K562 (cell line): ENCODE measurements around the gene SPINT2.

ENCODE experiments used
- CTCF ChIP-seq, 3 experiments: IDR thresholded peaks in 2 of 3; conservative IDR thresholded peaks in 1 of 3; 2 replicates each; pipeline ENCODE4 v1.5.1; 2011 to 2012; ENCODE audit warnings: low read length in 3 of 3, mild to moderate bottlenecking in 3 of 3, control low read depth in 2 of 3, improper control_type of control experiment in 1 of 3, inconsistent platforms in 1 of 3, low read depth in 1 of 3, mixed read lengths in 1 of 3, moderate library complexity in 1 of 3; ENCODE audit not compliant: insufficient read depth in 2 of 3
- FOXM1 ChIP-seq, 2 experiments: fragments of 450-650 bp in 1 of 2; sonication (generic) in 1 of 2; formaldehyde crosslinking in 1 of 2; IDR thresholded peaks; 2 replicates each; pipeline versions ENCODE4 v1.6.1 to v1.9.0; 2017 to 2022; ENCODE audit warnings: low read depth in 2 of 2, mild to moderate bottlenecking in 2 of 2, missing genetic modification reagents in 1 of 2, moderate library complexity in 1 of 2
- HINFP ChIP-seq: fragments of 450-650 bp; conservative IDR thresholded peaks from 2 replicates; pipeline ENCODE4 v1.6.1; 2016; ENCODE audit warnings: missing genetic modification characterization, low read depth, mild to moderate bottlenecking, control low read depth, missing compliant biosample characterization
- ILF3 ChIP-seq: fragments of 450-650 bp; IDR thresholded peaks from 2 replicates; pipeline ENCODE4 v1.6.1; 2018; ENCODE audit warnings: antibody characterized with exemption, mild to moderate bottlenecking, moderate library complexity, borderline replicate concordance
- MCM5 ChIP-seq: fragments of 450-650 bp; IDR thresholded peaks from 2 replicates; pipeline ENCODE4 v1.6.1; 2016; ENCODE audit warnings: low read depth
- MED1 ChIP-seq: sonication (generic); formaldehyde crosslinking; IDR thresholded peaks from 2 replicates; pipeline ENCODE4 v1.8.1; 2023; ENCODE audit warnings: missing genetic modification reagents, borderline replicate concordance
- MTA2 ChIP-seq: fragments of 450-650 bp; IDR thresholded peaks from 2 replicates; pipeline ENCODE4 v1.6.1; 2016; ENCODE audit warnings: low read depth
- SMARCA5 ChIP-seq: fragments of 450-650 bp; IDR thresholded peaks from 2 replicates; pipeline ENCODE4 v1.6.1; 2016
- TSC22D4 ChIP-seq: fragments of 450-650 bp; IDR thresholded peaks from 2 replicates; pipeline ENCODE4 v1.6.1; 2016; ENCODE audit warnings: missing genetic modification characterization, missing biosample characterization, control low read depth

- TF ChIP-seq CTCF (IDR thresholded peaks at IDR 0.05 in 2 of 3, conservative IDR thresholded peaks at IDR 0.05 in 1 of 3; ENCODE audit: insufficient read depth in 2 of 3, low read depth in 1 of 3, low read length in 3 of 3) (no peak), MCM5 (no peak), ILF3 (no peak), MTA2 (no peak), TSC22D4 (tag) (no peak), SMARCA5 (no peak), MED1 (CRISPR knock-in tag) (no peak), HINFP (tag) (no peak), FOXM1 (IDR thresholded peaks at IDR 0.05; ENCODE audit: low read depth) (no peak), FOXM1 (CRISPR knock-in tag; IDR thresholded peaks at IDR 0.05; ENCODE audit: low read depth) (no peak)
Measured at GRCh38 chr19:38319421-38320258, 55.3 kb downstream of the SPINT2 start, which contains the start of gene KCNK6.
